Right hindlimb (tissue), 1 donor: Measurements from ENCODE around the gene EFCAB11.
A peak's percentile ranks its signal among the peaks of the same experiment; 100 is the strongest.

ENCODE experiments used
- DNase-seq: peaks from one replicate; pipeline ENCODE4 v3.0.0-alpha.2; 2018

Gene EFCAB11

DNA sequence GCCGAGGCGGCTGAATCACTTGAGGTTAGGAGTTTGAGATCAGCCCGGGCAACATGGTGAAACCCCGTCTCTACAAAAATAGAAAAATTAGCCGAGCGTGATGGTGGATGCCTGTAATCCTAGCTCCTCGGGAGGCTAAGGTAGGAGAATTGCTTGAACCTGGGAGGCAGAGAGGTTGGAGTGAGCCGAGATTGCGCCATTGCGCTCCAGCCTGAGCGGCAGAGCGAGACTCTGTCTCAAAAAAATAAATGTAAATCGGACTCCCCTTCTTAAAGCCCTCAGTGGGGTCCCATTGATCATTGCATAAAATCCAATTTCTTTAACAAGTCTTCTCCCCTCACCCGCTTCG is 2.1 kb upstream of the EFCAB11 start:
- DNase-seq: no peak

DNA sequence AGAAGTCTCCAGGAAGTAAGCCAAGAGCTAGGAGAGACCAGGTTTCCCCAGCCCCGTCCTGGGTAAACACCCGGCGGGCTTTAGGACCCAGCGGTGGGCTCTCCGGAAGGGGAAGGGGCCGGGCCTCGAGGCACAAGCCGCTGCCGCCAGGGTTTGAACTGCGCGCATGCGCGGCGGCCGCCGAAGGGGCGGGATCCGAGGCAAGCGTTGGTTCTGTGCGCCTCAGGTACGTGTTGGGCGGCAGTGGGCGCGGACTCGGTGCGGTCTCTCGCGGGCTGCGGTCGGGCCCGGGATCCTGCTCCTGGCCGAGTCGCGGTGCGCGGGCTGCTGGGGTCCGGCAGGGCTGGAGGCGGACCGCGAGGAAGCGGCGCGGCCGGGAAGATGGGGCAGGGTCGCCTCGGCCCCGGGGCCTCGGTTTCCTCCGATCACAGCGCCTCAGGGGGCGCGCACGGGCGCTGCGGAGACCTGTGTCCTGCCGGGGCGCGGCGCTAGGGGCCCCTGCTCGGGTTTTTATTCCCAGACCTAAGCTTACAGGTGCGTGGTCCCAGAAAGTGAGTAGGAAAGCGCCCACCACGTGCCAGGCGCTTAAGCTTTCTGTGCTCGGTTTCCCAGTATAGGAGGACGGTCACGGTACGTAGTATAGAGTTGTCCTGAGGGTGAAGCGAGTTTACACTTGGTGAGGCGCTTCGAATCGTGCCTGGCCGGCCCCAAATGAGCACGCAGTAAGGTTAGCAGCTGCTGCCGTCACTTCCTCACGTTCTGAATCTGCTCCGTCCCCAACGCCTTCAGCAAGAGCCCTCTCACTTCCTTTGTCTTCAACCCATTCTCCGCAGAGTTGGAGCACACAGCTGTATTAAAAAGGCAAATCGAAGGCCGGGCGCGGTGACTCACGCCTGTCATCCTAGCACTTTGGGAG is 1.5 kb upstream of the EFCAB11 start, which contains the start of gene TDP1:
Gene TDP1 (plus strand): TSS at position 183 of the 916 bp plus-strand sequence. CDS start 7,188 bp downstream, outside the sequence.
- DNase-seq: peak; percentile 98

DNA sequence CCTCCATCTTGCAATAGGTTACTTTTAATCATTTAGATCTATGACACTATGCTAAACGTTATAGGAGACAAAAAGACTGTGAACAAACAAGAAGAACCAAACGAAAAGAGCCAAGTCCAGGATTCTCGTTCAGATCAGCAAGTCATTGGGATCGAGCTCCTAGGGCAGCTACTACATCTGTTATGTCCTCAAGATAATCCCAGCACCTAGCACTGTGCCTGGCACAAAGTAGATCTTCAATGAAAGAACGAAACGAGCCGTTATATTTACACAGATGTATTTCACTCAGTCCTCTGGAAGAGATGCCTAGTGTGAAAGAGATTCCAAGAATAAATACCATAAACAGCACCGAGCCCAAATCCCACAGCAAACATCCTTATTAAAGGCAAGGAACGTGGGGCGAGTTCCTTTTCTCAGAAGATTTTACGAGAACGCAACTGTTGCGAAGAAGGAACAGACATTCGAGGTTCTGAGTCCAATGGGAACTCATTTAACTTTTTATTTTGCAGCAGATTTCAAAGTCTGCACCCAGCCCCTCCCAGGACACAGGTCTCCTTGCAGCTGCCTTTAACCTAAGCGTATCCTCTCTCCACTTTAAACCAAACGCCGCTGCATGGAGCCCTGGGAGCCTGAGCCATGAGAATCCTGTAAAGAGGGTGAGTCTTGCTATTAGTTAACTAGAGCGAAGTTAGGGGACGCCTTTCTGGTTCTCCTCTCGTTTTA is 653 bp upstream of the EFCAB11 start:
- no peak for DNase-seq

DNA sequence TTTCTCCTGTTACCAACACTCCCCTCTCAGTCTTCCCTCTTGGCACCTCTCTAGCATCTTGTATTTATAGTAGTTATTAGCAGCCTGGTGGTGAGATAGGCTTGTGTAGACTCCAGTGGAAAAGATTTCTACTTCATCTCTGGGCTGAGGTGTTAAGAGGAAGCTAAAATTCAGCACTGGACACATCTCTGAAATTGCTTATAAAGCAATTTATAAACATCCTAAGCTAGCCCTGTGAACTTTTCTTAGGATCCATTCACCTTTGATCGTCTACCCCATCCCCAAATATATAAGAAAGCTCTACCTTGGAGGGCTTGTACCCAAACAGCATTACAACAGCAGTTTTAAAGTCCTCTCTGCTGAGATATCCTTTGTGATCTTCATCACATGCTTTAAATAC is 928 bp downstream of the EFCAB11 start:
- no peak for DNase-seq

DNA sequence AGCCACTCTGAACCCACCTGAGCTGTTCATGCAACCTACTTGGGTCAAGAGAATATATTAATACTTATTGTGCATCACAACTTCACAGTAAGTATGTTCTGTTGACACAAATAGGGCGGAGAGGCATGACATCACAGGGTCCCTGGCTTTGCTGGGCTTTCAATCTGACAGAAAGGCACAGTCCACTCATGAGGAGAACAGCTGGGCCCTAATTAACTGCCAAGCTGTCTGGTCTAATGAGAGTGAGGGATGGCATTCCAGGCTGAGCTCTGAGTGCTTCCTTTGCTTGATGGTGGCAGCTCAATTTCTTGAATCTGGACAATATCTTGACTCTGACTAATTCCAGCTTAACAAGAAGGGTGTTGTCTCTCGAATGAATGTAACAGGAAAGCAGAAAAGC is 2.0 kb downstream of the EFCAB11 start:
- DNase-seq: no peak

DNA sequence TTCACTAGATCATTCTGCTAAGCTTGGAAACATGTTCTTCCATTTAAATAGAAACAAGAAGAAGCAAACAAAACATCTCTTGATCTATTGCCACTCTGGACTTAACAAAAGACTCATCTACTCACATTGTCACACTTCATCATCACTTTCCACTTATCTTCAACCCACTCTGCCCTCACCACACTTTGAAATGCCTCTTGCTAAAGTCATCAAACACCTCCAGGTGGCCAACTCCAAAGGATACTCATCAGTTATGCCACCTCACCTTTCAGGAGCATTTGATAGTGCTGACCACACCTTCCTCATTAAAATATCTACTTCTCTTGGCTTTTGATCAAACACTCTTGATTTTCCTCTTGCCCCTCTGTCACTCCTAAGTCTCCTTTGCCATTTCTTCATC is 7.2 kb downstream of the EFCAB11 start:
- no peak for DNase-seq

DNA sequence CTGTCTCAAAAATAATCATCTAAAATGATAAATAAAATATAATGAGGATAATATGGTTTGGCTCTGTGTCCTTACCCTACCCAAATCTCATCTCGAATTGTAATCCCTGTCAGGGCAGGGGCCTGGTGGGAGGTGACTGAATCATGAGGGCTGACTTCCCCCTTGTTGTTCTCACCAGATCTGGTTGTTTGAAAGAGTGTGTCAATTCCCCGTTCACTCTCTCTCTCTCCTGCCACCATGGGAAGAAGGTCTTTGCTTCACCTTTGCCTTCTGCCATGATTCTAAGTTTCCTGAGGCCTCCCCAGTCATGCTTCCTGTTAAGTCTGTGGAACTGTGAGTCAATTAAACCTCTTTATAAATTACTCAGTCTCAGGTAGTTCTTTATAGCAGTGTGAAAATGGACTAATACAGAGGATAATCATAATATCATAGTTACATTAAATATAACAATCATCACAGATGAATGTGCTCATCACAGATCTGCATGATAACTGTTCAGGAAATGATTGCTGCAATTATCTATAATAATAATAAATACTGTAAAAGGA is 12.6 kb downstream of the EFCAB11 start:
- no peak for DNase-seq

DNA sequence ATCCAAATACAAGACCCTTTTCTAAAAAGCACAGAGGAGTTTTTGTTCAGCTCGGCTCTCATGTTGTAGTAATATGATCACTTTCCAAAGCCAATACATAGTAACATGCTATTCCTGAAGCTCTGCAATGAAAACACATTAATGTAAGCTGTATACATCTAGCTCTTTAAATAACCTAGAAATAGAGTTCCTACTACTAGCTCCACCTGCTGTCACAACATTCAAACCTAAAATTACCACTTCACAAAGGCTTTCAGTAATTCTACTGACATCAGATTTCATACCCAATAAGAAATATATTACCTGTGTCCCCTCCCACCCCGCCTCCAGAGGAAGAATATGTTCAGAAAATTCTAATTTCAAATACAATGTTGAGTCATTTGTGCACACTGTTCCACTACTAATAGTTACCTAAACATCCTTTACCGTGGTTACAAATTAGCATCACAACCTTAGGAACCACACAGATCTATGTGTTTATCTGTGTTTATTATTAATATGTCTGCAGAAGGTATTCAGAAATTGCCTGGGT is 17.8 kb downstream of the EFCAB11 start:
- no peak for DNase-seq

DNA sequence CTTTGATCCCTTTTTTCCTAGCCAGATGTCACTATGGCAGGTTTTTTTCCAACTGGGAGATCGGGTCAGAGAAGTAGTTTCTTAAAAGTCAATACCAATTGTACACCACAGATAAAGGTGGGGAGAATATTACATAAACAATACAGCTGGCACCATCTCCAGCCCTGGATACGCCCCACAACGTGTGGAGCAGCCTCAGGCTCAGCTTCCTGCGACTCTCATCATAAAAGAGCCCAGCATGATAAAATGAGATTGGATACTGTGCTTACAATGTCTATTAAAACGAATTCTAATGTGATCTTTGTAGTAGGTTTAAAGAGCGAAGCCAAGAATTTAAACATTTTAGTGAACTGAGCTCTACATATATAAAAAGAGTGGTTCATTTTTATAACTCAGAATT is 21.5 kb downstream of the EFCAB11 start:
- no peak for DNase-seq

DNA sequence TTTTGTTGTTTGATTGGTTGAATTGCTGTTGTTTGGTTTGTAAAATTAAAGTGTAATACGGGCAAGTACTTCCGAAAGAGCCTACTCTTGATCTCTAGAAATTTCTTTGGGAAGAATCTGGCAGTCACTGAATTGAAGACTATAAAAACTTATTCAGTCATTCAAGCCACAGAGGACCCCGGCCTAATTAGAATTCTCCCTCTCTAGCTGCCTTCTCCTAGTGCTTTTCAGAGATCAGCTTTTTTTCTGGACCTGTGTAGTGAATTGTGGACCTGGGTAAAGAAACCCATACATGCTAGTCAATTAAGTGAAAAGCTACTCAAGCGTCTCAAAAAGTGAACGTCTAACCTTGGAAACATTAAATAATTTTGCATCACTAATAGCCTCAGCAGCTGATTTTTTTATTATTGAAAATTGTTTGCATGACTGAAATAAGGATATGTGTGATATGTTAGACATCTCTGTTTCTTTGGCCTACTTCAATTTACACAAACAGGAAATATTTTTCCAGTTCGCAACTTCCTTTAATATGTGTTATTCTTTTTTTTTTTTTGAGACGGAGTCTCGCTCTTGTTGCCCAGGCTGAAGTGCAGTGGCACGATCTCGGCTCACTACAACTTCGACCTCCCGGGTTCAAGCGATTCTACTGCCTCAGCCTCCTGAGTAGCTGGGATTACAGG is 27.2 kb downstream of the EFCAB11 start:
- DNase-seq: no peak

DNA sequence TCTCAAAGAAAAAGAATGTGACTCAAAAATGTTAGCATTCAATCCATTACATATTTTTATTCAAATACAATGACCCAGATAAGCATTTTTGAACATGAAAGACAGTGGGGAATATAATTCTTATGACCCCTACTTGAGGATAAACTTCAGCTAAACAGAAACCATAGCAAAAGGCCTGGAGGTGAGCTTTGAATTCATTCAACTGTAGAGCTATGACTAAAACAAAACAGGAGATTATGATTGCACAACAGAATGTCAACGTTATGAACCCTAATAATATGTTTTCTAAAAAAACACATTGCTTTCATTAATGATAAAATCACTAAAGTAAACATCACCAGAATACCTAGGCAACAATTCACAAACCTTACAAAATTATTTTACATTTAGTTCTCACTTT is 27.8 kb downstream of the EFCAB11 start:
- DNase-seq: no peak

DNA sequence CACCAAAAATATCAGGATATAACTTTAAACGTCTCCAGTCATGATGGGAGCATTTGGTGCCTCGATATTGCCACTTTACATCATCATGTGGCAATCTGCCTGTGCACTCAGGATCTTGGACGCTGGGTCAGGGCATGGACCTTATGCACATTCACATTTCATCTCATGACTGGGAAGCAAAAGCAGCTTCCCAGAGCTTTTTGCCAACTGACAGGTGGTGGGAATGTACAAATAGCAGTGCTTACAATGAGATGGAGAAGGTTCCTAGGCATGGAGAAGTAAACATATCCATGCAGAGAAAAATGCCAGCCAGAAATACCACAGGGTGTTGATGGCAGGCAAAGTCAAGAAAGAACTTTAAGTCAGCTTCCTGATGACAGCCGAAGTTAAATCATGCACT is 30.3 kb downstream of the EFCAB11 start:
- DNase-seq: no peak

DNA sequence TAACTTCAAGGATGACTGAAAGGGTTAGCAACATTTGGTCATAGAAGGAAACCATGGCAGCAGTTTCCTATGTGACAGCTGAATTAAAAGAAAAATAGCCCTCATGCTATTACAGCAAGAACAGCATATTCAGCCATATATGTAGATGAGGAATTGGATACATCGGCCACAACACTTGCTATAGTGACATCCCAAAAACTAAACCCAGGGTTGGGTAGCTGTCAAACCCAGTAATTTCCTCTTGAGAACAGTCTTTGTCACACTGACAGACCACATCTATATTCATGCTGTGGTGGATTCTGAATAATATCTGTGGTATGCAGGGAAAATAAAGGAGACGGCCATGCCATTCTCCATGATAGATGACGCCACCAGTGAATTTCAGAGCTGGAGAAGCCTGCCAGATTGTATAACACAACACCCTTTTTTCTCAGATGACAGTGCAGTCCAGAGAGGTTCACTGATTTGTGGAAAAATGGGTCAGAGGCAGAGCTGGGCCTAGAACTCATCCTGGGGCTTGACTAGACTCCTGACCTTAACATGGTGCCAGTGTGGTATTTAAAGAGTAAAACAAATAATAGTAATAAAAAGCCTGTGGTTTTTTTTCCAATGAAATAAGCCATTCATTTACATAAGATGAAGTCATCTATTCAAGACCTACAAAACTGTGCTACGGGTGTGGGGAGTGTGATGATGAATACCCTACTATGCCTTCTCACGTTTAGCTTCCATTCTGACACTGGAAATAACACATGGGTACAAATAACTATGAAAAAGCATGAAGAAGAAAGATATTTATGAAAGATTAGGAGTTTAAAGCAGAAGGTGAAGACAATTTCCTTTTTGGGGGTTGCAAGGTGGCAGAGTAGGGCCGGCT is 32.3 kb downstream of the EFCAB11 start:
- DNase-seq: no peak

DNA sequence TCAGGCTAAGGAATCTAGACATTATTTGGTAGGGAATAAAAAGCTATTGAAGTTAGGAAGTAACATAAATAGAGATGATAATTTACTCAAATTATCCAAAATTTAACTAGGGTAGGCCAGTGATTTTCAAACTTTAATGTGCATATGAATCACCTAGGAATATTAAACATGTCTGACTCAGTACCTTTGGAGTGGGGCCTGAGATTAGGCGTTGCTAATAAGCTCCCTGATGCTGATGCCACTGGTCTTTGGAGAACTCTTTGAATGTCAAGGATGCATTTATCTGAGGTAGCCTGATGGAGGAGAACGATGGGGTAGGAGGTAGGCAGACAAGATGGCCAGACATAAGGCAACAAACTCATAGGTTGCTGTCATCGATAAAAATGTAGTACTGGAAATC is 33.2 kb downstream of the EFCAB11 start:
- DNase-seq: no peak

DNA sequence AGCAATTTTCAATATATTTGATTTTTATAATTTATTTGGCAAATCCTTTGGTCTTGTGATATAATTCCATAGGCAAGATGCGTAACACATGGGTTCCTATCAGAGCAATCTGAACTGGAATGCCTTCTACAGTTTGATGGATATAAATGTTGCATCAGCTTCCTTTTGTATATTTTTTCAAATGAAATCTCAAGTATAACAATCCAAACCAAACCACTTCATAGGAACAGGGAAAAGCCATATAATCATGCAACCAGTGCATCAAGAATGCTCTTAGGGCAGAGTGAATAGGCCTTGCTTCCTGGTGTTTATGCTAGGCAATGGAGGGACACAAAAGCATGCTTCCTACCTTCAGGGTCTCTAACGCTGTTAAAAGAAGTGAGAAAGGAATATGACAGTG is 34.5 kb downstream of the EFCAB11 start:
- no peak for DNase-seq

DNA sequence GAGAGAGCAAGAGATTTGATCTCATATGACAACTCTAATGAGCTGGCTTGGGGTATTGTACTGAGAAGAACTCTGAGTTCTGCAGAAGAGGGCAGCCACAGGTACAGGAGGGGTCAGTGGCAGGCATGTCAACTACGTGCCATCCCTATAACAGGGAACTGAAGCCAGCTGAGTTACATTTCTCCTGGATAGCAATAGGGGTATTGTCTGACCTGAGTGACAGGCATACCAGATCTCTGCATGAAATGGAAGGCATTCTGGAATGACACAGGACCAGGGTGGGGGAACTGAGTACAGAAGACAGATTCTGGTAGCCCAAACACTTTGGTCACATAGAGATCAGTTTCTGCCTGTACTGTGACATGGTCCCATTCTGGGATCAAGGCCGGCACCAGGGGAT is 35.8 kb downstream of the EFCAB11 start:
- no peak for DNase-seq

DNA sequence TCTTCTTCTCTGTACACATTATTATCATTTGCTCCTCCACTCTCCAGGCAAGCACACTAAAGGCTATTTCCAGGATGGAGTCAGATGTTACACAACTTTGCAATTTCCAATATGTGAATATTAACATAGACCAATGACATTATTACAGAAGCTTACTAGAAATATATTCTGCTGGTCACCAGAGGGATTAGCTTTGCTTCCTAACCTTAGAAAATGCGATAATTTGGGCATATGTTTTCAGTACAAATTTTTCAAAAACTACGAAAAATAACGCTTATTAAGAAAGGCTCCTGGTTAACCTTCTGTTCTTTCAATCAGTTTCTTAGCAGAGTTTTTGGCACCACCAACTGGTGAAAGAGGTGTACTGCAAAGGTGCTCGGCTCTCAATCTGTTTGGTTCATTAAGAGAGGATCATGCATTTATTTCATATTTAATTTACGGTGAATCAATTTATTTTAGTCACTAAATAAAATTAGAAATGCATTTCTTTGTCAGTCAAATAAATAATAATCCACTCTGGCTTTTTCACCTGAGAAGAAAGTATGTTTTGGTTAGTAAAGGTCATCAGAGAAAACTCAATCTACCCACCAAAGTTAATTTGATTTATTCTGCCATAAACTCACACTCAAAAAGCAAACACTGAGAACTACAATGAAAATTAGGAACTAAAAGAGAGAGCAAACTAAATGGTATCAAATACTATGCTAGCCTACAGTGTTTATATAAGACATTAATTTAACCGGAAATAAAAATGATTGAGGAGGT is 39.2 kb downstream of the EFCAB11 start:
- DNase-seq: peak; percentile 75

DNA sequence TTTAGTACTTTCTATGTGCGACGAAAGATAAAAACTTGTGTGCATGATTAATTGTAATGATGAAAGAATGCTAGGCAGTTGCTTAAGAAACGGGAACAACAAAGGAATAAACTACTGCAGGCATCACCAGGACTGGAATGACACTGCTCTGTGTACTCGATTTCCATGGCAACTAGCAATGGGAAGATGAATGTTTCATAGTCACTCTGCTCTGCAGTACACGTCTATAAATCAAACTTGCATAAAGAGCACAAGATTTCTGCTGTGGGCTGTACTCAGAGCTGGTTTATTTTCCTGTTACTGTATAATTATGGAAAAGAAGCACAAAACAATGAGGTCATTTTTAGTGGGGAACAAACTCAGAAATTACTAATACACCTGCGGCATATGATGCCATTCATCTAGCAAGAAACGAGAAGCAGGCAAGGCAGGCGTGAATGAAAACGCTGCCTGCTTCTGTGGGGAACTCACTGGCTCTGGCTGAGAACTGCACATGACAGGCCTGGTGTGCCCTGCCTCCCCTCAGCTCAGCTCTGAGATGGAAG is 41.8 kb downstream of the EFCAB11 start:
- DNase-seq: peak; percentile 70

DNA sequence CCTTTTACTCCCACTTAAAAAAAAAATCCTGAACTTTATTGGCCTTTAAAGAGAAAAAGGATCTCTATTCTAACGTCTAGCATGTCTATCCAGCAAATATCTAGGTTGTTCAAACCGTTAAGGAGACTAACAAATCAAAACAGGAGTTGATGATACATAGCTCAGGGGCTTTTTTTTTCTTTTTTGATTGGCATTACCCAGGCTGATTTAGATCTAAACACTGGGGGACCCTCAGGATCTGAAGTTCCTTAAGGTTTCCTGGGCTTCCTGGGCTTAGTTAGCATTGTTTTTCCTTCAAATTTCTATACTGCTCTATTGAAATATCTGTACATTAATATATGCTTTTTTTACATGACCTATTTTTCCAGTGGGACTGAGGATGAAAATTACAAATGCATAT is 42.3 kb downstream of the EFCAB11 start:
- no peak for DNase-seq

DNA sequence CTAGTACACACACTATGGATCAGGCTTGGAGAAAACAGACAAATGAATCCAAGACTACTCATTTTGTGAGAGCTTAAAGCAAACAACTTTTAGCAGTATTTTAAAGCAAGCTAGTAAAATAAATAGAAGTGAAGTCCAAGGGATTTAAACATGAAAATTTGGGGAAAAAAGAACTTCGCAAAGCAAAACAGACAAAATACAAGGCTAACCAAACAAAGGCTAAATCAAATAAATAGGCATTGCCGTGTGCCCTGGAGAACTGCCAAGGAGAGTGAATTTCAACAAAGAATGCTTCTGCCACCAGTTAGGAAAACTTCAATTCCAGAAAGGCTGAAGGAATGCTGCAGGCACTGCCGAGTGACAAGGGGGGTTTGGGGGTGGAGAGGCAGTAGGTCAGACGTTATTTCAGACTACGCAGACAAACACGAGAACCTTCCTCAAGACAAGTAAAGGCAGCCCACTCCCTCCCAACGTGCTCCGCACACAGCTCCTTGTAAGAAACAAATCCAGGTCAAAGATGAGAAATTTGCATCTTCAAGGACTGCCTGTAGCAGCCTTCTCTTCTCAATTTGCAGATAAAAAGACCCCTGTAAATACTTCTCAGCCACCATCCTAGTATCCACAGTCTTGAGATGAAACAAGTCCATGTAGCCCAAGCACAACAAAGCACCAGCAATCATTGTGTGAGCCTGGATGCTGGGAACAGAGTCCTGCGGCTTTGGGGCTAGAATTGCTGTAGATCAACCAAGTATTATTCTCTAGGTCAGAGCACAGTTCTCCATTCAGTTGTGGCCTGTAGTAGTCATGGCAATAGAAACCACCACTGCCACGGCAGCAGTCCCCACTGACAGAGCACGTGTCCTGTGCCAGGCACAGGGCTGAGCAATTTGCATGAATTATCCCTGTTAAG is 43.3 kb downstream of the EFCAB11 start:
- peak; percentile 73 for DNase-seq
